HL-60 (cell line): ENCODE results near the gene B3GNT3.

ENCODE experiments used
- DNase-seq, 2 experiments: peaks; one replicate each; pipeline ENCODE4 v3.0.0-alpha.2; 2010 to 2020; ENCODE audit warnings: low read depth in 1 of 2, low spot score in 1 of 2
- H3K27ac ChIP-seq: fragments of 250-450 bp; sonication (Bioruptor Pico); replicated peaks from 2 replicates; pipeline ENCODE4 v1.5.1; 2020; ENCODE audit warnings: mild to moderate bottlenecking, moderate library complexity
- H3K27me3 ChIP-seq: fragments of 250-450 bp; sonication (Bioruptor Pico); 2 replicates; pipeline ENCODE4 v1.5.1; 2021; ENCODE audit warnings: mild to moderate bottlenecking, moderate library complexity; ENCODE audit not compliant: insufficient read depth, poor library complexity, severe bottlenecking
- H3K4me3 ChIP-seq: replicated peaks from 2 replicates; pipeline ENCODE4 v1.5.1; 2011; ENCODE audit warnings: mild to moderate bottlenecking, control low read depth, low read length; ENCODE audit not compliant: insufficient read depth
- GABPA ChIP-seq: IDR thresholded peaks from 2 replicates; pipeline ENCODE4 v1.6.1; 2012; ENCODE audit warnings: low read depth
- POLR2AphosphoS5 ChIP-seq: IDR thresholded peaks from 2 replicates; pipeline ENCODE4 v1.6.1; 2012; ENCODE audit warnings: low read depth
- REST ChIP-seq: IDR thresholded peaks from 2 replicates; pipeline ENCODE4 v1.6.1; 2012; ENCODE audit warnings: low read depth; ENCODE audit not compliant: insufficient replicate concordance
- SPI1 ChIP-seq: IDR thresholded peaks from 2 replicates; pipeline ENCODE4 v1.6.1; 2012; ENCODE audit warnings: low read depth, mild to moderate bottlenecking, borderline replicate concordance
- TF ChIP-seq, protein P1 (sequence below): IDR thresholded peaks from one replicate; pipeline ENCODE4 v1.5.1; 2011; ENCODE audit warnings: low read length, control low read depth, inconsistent platforms; ENCODE audit not compliant: insufficient read depth

The B3GNT3 gene

GRCh38 chr19:17826508-17827056 lies 31.6 kb downstream of the B3GNT3 start:
- no peak for DNase-seq
- Histone ChIP-seq H3K27me3 (no peaks in the 10 kb centered on the region), H3K27ac (no peak overlapping the region), H3K4me3 (no peak overlapping the region)
- TF ChIP-seq SPI1 (no peak), GABPA (no peak), POLR2AphosphoS5 (no peak), REST (no peak)
- TF ChIP-seq, protein P1, sequence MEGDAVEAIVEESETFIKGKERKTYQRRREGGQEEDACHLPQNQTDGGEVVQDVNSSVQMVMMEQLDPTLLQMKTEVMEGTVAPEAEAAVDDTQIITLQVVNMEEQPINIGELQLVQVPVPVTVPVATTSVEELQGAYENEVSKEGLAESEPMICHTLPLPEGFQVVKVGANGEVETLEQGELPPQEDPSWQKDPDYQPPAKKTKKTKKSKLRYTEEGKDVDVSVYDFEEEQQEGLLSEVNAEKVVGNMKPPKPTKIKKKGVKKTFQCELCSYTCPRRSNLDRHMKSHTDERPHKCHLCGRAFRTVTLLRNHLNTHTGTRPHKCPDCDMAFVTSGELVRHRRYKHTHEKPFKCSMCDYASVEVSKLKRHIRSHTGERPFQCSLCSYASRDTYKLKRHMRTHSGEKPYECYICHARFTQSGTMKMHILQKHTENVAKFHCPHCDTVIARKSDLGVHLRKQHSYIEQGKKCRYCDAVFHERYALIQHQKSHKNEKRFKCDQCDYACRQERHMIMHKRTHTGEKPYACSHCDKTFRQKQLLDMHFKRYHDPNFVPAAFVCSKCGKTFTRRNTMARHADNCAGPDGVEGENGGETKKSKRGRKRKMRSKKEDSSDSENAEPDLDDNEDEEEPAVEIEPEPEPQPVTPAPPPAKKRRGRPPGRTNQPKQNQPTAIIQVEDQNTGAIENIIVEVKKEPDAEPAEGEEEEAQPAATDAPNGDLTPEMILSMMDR = no peak

DNA sequence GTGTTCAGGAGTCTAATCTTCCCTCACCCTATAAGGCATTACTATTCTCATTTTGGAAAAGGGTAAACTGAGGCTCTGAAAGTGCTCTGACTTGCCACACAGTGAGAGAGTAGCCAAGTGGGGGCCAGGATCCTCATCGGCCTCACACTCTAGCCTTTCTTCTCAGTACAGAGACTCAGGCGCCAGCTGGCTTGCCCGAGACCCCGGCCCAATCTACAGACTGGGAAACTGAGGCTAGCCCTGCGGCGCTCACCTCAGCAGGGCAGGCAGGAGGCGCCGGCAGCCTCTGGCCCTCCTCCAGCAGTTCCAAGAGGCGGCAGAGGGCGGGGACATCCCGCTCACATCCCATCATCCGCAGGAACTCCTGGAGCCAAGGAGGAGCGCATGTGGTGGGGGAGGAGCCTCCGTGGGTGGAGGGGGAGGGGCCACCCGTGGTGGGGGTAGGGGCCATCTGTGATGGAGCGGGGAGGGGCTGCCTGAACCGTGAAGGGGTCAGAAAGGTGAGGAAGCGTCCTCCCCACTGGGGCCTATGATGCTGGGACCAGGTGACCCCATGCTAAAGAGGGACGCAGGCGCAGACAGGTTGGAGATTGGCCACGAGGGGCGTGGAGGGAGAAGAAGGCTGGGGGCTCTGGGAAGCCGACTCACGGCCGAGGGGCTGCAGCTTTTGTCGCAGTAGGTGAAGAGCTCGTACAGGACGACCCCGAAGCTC lies 35.1 kb downstream of the B3GNT3 start:
- TF ChIP-seq REST (no peak), POLR2AphosphoS5 (no peak), GABPA (no peak), SPI1 (no peak)
- TF ChIP-seq, protein P1 = no peak
- no peak overlapping the region for H3K4me3 ChIP-seq
- DNase-seq = no peak

GRCh38 chr19:17830567-17831418 lies 35.9 kb downstream of the B3GNT3 start:
- no peak for DNase-seq
- no peak overlapping the region for H3K4me3 ChIP-seq
- no peak overlapping the region for H3K27ac ChIP-seq

More for the DNA sequence above, 35.1 kb downstream of the B3GNT3 start:
- Histone ChIP-seq H3K27me3 (no peaks in the 10 kb centered on the region), H3K27ac (no peak overlapping the region)

More at GRCh38 chr19:17830567-17831418, 35.9 kb downstream of the B3GNT3 start:
- no peaks in the 10 kb centered on the region for H3K27me3 ChIP-seq
- TF ChIP-seq SPI1 (no peak), REST (no peak), POLR2AphosphoS5 (no peak), GABPA (no peak)
- TF ChIP-seq, protein P1 = no peak
